DMS114 treated with DMSO at 0.1 percent for 48 hours (cell line): ENCODE results near the gene DPP4.
"Not testable (repeated sequence)": the region's sequence is repeated elsewhere in the genome, so short reads cannot be mapped to it uniquely, and the experiment has no call there.

ENCODE experiments used
- DNase-seq: peaks from one replicate; lab custom pipeline; 2025; ENCODE audit not compliant: unreplicated experiment; lab: John Stamatoyannopoulos, UW

The DPP4 gene

GRCh38 chr2:161991991-161992390 lies 82.0 kb downstream of the DPP4 start:
- no peak for DNase-seq

GRCh38 chr2:161990741-161991140 lies 83.3 kb downstream of the DPP4 start:
- DNase-seq = no peak

GRCh38 chr2:161990036-161990435 lies 84.0 kb downstream of the DPP4 start:
- no peak for DNase-seq

- no peak for DNase-seq
Observed at GRCh38 chr2:161988589-161988988, 85.4 kb downstream of the DPP4 start.

GRCh38 chr2:161987311-161987710 lies 86.7 kb downstream of the DPP4 start:
- no peak for DNase-seq

- no peak for DNase-seq
Observed at GRCh38 chr2:161983866-161984265, 90.1 kb downstream of the DPP4 start.

- no peak for DNase-seq
Observed at GRCh38 chr2:161983331-161983651, 90.7 kb downstream of the DPP4 start.

- no peak for DNase-seq
Observed at GRCh38 chr2:161982548-161983330, 91.3 kb downstream of the DPP4 start.

- no peak for DNase-seq
Observed at GRCh38 chr2:161981679-161982250, 92.2 kb downstream of the DPP4 start.

- DNase-seq = no peak
Observed at GRCh38 chr2:161980976-161981375, 93.0 kb downstream of the DPP4 start.

- DNase-seq = no peak
Observed at GRCh38 chr2:161979490-161979889, 94.5 kb downstream of the DPP4 start.

GRCh38 chr2:161977926-161978325 lies 96.1 kb downstream of the DPP4 start:
- not testable (repeated sequence) for DNase-seq

GRCh38 chr2:161976917-161977316 lies 97.1 kb downstream of the DPP4 start:
- DNase-seq = no peak

- DNase-seq = no peak
Observed at GRCh38 chr2:161976295-161976694, 97.7 kb downstream of the DPP4 start.

- DNase-seq = no peak
Observed at GRCh38 chr2:161975813-161976160, 98.2 kb downstream of the DPP4 start.

GRCh38 chr2:161975062-161975812 lies 98.8 kb downstream of the DPP4 start:
- DNase-seq = no peak

- no peak for DNase-seq
Observed at GRCh38 chr2:161974461-161974860, 99.6 kb downstream of the DPP4 start.

GRCh38 chr2:161972866-161973265 lies 101.1 kb downstream of the DPP4 start:
- DNase-seq = no peak

- DNase-seq = no peak
Observed at GRCh38 chr2:161972232-161972631, 101.8 kb downstream of the DPP4 start.

- DNase-seq = no peak
Observed at GRCh38 chr2:161971551-161971950, 102.5 kb downstream of the DPP4 start.

GRCh38 chr2:161969159-161969558 lies 104.9 kb downstream of the DPP4 start:
- DNase-seq = no peak

GRCh38 chr2:161965994-161966393 lies 108.0 kb downstream of the DPP4 start:
- DNase-seq = no peak
